Endometrial microvascular endothelial cells (primary cell): Measurements from ENCODE around the gene CCDC112. TPM values are rescaled to one million over a fixed set of nuclear protein-coding genes. Genes with fewer than 3 reads are reported as not detected.

ENCODE experiments used
- in situ Hi-C: cut with HindIII; loops from 2 replicates; pipeline ENCODE4 v1.10.0; 2017; ENCODE audit warnings: low sequenced_read_pairs, low pct_unique_long_range_greater_than_20kb; ENCODE audit errors: inconsistent ontology term
- total RNA-seq: library from RNA; depleted of rRNA; stranded (reverse); fragments of >200 nt; gene quantifications from one replicate; pipeline ENCODE4 v1.2.3, GENCODE V29; 2015; ENCODE audit errors: inconsistent ontology term

The CCDC112 gene
- total RNA-seq, 1 donor from 2014 or later = 5.7 TPM

DNA sequence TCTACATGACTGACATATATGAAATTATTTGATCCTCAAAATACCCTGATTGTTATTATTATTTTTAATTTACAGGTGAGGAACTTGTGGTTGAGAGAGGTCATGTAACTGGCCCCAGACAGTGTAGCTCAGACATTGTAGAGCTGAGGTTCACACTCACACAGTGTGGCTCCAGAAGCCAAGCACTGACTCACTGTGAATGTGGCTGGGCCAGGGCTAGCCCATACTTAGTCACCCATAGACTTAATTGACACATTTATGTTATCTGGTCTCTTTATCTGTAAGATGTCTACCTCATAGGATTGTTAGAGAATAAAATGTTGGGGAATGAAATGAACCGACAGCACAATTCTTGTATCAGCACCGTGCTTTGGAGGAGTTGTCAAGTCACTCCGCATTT is 24.9 kb upstream of the CCDC112 start:
- in situ Hi-C loops = loop anchor here (25.0 kb wide), 1 partner anchor 216 kb away; the partner anchor contains the start of gene FEM1C

DNA sequence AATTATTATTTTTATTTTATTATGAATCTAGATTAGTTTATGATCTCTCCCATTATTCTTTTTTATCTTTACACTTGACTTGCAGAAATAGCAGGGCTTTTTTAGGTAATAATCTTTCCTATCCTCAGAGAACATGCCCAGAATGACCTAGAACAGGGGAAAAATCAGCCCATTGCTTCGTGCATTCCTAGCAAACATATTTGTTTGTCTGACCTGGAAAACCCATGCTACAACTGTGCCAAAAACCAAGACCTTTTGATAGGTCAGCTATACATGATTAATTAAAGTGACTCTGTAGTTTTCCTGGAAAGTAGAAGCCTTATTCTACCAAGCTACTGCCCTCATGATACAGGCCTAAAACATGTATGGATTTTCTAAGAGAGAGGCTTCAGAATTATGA is 24.1 kb upstream of the CCDC112 start:
- in situ Hi-C loops = loop anchor here (25.0 kb wide), 1 partner anchor 217 kb away; the partner anchor contains the start of gene FEM1C

DNA sequence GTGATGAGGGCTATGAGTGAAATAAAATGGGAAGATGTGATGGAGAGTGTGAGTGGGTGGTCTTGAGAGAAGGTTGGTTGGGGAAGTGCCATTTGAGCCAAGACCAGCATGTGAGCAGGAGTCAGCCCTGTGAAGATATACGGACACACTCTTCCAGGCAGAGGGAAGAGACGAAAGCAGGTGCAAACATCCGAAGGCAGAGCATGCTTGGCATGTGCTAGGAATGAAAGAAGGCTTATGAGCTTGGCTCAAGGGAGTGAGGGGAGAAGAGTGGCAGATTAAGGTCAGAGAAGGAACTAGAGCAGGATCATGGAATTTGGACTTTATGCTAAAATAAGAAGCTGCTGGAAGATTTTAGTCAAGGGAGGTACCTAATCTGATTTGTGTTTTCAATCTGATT is 23.6 kb upstream of the CCDC112 start:
- in situ Hi-C loops = loop anchor here (25.0 kb wide), 1 partner anchor 217 kb away; the partner anchor contains the start of gene FEM1C

DNA sequence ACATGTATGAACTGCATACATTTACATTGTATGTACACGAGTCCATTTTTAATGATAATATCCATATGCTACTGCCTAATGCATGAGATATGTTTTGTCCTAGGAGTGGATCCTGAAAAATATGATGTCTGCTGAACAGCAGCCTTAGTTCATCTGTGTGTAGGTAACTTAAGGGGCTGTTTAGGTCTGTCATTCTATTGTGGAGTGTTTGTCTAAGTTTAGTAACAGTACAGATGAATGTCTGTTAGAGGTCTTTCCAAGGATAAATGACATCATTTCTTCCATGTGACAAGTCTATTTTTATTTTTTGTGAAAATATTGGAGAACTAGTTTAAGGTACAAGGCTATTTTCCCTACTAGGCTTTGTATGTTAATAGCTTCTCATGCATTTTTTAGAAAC is 22.6 kb upstream of the CCDC112 start:
- in situ Hi-C loops = loop anchor here (25.0 kb wide), 1 partner anchor 218 kb away; the partner anchor contains the start of gene FEM1C

DNA sequence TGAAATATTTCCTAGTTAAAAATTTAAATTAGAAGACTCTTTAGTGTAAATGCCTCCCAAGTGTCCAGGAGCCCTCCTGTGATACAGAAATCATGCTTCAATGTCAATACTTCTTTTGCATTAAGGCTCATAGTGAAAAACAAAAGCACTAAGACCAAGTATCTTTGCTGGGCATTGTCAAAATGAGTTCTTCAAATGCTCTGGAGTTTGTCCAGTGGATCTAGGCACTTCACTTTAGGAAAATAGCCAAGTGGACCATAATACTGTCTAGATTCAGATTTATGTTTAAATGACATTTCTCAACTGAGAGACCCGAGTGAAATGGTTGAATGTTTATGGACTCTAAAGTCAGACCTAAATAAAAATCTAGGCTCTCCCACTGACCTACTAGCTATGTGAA is 21.3 kb upstream of the CCDC112 start:
- in situ Hi-C loops = loop anchor here (25.0 kb wide), 1 partner anchor 220 kb away; the partner anchor contains the start of gene FEM1C

DNA sequence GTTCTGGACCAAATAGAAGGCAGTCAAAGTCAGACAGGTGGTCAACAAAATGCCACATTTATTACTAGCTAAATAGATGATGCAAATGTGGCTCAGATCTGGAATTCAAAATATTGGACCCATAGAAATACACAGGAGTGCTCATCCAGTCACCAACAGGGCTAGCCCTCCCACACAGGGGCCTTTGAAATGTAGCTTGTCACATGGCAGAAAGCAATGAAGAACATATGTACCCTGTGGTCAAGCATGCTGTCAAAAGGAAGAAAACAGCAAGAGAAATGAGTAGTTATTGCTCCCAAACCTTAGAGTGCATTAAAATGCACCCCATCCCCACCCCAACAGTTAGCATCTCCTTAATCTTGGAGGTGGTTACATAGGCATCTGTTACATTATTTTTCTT is 20.9 kb upstream of the CCDC112 start:
- in situ Hi-C loops = loop anchor here (25.0 kb wide), 1 partner anchor 220 kb away; the partner anchor contains the start of gene FEM1C

DNA sequence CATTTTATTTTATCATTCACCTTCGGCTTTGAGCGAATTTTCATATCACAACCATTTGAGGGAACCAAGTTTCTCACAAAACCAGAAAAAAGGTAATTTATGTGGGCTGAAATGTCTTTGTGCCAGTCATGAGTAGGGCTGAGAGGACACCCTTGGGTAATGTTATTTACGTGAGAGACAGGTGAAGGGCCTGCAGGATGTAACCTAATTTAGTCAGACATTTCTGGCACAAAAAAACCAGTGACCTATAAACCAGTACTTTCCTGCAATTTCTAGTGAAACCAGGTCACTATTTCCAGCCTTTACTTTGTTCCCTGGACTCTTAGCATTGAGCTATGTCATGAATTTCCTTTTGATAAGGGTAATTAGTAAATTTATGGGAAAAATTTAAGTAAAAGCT is 17.2 kb upstream of the CCDC112 start:
- in situ Hi-C loops = loop anchor here (25.0 kb wide), 1 partner anchor 224 kb away; the partner anchor contains the start of gene FEM1C

DNA sequence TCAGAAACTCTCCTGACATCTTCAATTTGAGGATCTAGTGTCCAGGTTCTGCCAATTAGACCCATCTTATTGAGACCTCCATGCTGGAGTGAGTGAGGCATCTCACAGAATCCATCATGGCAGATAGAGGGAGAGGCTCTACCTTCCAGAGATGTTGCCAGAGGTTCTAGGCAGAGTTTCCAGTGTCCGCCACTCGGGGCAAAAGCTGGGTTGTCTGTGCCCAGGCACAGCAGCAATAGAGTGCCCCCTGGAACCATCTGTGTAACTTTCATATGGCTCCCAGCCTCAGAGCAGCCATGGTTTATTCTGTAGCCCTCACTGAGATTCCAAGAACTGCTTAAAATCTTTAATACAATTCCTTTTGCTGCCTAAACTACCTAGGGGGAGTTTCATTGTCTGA is 16.6 kb upstream of the CCDC112 start:
- in situ Hi-C loops = loop anchor here (25.0 kb wide), 1 partner anchor 224 kb away; the partner anchor contains the start of gene FEM1C

DNA sequence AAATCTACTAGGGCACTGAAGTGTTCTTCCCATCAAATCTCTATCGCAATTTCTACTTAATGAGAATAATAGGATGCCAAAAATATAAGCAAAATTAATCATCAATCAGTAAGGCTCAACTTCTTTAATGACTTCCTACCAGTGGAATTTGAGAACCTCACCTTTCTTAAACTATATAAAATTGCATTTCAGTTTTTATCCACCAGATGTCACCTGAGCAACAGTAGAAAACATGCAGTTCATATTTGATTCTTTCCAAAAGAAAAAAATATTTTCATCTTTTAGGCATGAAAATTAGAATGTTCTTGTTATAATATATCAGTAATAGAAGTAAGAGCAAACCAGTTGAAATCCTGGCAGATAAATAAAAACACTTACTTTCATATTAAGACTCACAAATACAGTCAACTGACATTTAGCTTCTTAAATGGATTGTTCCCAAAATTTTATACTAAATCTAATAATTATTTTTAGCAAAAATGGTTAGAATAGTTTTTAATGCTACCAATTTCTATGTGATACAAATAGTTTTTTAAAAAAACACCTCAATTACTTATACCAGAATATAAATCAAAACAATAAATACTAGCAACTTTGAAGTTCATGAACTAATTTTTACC is 13.4 kb upstream of the CCDC112 start:
- in situ Hi-C loops = loop anchor here (25.0 kb wide), 1 partner anchor 227 kb away; the partner anchor contains the start of gene FEM1C

DNA sequence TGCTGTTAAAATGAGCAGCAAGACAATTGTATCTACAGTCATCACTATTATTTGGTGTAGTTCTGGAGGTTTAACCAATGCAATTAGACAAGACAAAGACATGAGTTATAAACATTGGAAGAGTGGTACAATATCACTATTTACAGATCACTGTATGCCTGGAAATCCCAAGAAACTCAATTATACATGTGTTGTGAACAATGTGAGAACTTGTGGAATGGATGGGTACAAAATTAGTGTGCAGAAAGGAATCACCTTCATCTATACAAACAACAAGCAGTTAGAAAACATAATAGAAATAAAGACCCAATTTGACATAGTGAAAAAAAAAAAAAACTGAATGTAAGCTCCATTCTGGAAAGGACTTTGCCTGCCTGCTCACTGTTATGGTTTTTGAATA is 12.4 kb upstream of the CCDC112 start:
- in situ Hi-C loops = loop anchor here (25.0 kb wide), 1 partner anchor 228 kb away; the partner anchor contains the start of gene FEM1C

DNA sequence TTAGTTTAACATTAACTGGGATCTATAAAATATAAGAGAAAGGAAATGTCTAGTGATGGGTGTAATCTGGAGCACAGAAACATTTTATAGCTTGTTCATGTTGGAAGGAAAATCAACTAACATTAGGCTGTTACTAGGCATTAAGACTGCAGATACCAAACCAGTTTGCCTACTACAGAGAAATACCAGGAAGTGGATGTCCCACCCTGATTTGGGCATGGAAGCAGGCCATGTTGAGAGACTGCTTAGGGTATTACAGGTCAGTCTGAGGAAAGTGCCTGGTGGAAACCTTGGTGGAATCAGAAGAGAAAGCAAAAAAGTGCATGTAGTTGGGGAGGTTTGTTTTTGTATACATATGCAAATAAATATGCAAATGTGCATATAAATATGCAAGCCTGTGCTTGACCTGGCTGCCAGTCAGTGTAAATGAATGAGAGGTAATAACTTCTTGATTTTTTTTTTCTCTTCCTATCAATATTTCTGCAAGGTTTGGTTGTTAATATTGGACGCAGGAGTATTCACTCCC is 9.6 kb upstream of the CCDC112 start:
- in situ Hi-C loops = loop anchor here (25.0 kb wide), 1 partner anchor 231 kb away; the partner anchor contains the start of gene FEM1C

DNA sequence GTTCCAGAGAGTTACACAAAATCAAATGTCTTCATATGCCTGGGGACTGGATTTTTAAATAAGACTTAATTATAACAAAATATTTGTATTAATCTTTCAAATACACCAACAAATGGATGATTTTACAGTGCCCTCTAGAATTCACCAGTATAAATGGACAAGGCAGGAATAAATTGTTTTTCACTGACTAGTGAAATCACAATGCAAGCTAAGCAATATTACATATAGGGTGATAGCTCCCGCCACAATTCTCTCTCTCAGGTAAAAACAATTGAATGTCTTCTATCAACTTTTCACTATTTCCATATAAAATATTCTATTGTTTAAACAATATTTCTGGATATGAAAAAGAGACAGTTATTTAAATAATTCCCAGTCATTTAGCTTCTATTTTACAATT is 8.0 kb upstream of the CCDC112 start:
- in situ Hi-C loops = loop anchor here (25.0 kb wide), 1 partner anchor 233 kb away; the partner anchor contains the start of gene FEM1C

DNA sequence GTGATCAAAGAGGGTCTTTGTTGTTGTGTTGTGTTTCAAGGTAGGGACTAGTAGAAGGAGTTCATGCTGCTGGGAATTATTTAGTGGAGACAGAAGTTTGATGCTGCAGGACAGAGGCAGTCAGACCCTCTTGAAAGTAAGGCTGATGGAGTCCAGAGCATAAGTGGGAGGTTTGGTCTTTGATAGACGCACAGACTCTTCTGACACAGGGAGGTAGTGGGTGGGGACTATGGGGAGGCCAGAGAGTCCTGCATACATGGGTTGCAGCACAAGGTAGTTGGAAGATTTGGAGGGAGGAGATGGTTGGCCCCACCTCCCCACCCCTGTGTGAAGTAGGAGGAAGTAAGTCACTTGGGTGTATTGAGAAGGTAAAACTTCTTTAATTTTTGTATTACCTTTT is 2.4 kb upstream of the CCDC112 start:
- in situ Hi-C loops = no loop called here

DNA sequence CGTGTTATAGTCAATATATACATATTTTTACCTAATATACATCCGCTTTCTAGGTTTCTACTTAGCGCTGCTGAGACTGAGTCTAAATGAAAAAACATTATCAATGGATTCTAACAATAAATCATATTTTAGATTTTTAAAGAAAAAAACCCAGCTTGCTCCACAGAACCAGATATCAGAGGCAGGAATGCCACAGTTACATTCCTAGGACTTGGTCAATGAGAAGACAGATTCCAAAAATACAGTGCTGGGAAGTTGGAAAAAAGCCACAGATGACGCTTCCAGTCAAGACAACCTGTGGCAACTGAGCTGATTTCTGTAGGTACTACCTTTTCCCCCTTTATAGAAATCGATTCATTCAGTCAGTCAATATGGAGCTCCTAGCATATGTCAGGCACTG is 577 bp upstream of the CCDC112 start:
- in situ Hi-C loops = no loop called here

DNA sequence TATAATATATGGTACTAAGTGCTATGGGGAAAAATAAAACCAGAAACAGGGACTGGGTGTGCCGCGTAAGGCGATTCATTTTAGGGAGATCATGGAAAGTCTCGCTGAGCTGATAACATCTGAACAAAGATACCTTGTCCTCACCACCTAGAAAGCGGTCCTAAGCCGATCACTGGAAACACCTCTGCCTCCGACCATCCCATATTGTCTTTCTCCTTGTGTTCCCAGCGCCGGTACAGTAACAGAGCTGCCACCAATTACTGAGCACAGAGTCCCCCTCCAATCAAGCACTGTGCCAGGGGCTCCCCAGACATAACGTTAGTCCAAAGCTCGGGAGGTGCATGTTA is 704 bp downstream of the CCDC112 start:
- in situ Hi-C loops = no loop called here

DNA sequence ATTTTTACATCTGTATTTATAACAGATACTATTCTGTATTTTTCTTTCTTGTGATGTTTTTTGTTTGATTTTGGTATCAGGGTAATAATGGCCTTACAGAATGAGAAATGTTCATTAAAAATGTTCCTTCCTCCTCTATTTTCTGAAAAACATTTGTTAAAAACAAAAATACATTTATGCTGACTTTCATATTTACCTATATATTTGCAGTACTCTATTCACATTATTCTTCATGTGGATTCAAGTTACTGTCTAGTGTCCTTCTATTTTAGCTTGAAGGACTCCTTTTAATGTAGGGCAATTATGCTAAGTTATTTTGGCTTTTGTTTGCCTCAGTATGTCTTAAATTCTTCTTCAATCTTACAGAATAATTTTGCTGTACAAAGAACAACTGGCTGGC is 5.1 kb downstream of the CCDC112 start:
- in situ Hi-C loops = no loop called here

DNA sequence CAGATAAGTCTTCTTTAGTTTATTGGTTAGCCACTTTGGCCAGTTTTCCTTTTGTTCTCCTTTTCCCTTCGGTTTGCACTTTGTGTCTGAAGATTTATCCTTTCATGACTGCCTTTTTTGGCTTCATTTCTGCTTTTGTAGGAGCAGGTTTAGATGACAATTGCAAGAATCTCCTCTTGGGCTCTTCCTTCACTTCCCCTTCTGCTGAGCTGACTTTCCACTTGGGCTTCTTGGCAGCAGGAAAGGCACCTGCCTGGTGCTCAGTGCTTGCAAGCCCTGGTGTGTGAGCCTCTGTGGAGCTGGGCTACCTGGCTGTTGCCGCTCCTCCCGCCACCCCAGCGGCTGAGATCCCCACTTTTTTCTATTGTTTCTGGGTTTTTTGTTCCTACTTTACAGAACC is 7.3 kb downstream of the CCDC112 start:
- in situ Hi-C loops = no loop called here

DNA sequence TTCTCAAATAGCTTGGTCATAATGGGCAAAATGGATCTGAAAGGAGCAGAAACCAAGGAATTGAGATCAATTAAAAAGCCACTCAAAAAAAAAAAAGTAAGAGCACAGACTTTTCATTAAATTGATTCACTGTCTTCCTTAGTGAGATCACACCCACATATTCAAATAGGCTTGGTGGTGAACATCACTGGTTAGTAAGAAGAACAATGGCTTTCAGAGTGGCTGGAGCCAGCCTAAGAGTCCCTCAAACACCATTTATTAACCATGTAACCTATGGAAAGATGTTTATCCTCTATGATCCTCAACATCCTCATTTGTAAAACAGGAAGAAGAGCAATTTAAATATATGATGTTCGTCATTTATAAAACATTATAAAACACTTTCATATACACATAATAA is 12.4 kb downstream of the CCDC112 start:
- in situ Hi-C loops = no loop called here

DNA sequence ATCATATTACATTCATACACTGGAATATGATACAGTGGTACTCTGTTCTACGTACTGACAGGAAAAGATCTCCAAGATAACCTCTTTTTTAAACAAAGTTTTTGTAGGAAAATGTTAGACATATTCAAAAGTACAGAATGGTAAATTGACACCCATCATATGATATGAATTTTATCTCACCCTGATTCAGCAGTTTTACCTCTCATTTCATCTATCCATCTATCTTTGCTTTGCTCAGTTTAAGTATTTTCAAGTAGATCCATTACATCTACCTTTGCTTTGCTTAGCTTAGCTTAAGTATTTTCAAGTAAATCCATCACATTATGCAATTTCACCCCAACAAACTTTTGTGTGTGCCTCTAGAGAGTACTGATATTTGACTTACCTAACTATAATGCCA is 14.3 kb downstream of the CCDC112 start:
- in situ Hi-C loops = no loop called here

DNA sequence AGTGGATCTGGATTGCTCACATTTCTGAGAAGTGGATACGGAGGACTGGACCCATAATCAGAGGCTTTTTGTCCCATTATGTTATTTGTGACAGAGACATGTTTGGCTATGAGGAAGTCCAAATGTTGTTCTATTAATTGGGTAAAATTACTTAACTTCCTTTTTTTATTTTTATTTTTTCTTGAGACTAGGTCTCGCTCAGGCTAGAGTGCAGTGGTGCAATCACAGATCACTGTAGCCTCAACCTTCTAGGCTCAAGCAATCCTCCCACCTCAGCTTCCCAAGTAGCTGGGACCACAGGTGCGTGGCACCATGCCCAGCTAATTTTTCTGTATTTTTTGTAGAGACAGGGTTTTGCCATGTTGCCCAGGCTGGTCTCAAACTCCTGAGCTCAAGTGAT is 21.9 kb downstream of the CCDC112 start:
- in situ Hi-C loops = no loop called here
